Measurements from ENCODE around the gene DGKD. TPM values are rescaled to one million over a fixed set of nuclear protein-coding genes. Genes with fewer than 3 reads are reported as not detected.

Gene DGKD
- total RNA-seq, 1 experiment from 2014 or later = 52.0 TPM

DNA sequence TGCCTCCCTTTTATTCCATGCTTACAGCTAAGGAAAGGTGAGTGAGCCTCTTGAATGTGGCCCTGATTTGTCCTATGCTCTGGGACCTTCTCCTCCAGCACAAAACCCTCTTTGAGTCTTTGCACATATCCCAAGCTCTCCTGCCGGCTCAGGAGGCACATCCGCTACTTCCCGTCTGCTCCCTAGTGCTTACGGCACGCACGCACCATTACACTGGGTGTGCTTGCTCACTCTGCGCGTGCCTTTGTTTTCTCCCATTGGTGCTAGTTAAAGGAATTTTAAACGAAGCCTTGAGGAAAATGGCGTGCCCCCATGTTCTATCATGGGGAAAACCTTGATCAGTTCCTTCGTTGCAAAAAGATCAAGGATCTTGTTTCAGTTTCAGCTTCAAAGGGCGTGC lies 7.9 kb upstream of the DGKD start:
- no peak overlapping the region for H3K4me2 ChIP-seq (ENCODE audit: low read length)
- no peak for ATAC-seq

More for the DNA sequence above, 7.9 kb upstream of the DGKD start:
- ChIA-PET POLR2A (no interaction called here), CTCF (no interaction called here), RAD21 (ENCODE audit: low non-redundant PET in 1 of 2, low total read pairs in 2 of 2, uncharacterized antibody in 2 of 2, unreplicated experiment in 2 of 2) (no interaction called here)
- no TSS peak for BruUV-seq (replicated peaks)
- no peaks in the 10 kb centered on the region for H3K36me3 ChIP-seq (ENCODE audit: control insufficient read depth in 1 of 2, insufficient read depth in 2 of 2, low read length in 2 of 2)
- no peak overlapping the region for H3K27ac ChIP-seq (ENCODE audit: low read depth, low read length)
- H3K4me3 ChIP-seq (replicated peaks in 1 of 2; ENCODE audit: low read depth in 1 of 2, low read length in 2 of 2) = no peak overlapping the region
- H3K9me3 ChIP-seq (ENCODE audit: control insufficient read depth in 1 of 2, insufficient read depth in 1 of 2, low read depth in 1 of 2, low read length in 2 of 2) = no peaks in the 10 kb centered on the region
- H3K9me2 ChIP-seq (ENCODE audit: insufficient read depth) = no peaks in the 10 kb centered on the region
- no peak for DNase-seq (ENCODE audit: low read depth, low spot score)
- no peak overlapping the region for H2AFZ ChIP-seq (ENCODE audit: low read depth, low read length, poor library complexity, severe bottlenecking)
- peaks cover 19 to 27% of the 10 kb centered on the region in 2 experiments for H3K4me1 ChIP-seq (ENCODE audit: control insufficient read depth in 1 of 2, insufficient read depth in 2 of 2, low read length in 2 of 2)
- no peaks in the 10 kb centered on the region for H4K20me1 ChIP-seq (ENCODE audit: insufficient read depth)
- no peak overlapping the region for H3K9ac ChIP-seq (ENCODE audit: low read length)
- intact Hi-C loops (cut with micrococcal nuclease) = no loop called here
- no peaks in the 10 kb centered on the region for H3K27me3 ChIP-seq (ENCODE audit: insufficient read depth, low read length)
- TF ChIP-seq SRF (IDR thresholded peaks at IDR 0.05; ENCODE audit: low read depth) (no peak), FOSL1 (IDR thresholded peaks at IDR 0.05; ENCODE audit: low read depth) (no peak), EZH2 (IDR thresholded peaks at IDR 0.05) (no peak), CBX3 (IDR thresholded peaks at IDR 0.05; ENCODE audit: low read depth) (no peak), TCF7L2 (IDR thresholded peaks at IDR 0.05; ENCODE audit: borderline replicate concordance, extremely low read depth, insufficient read depth, insufficient read length) (no peak), EGR1 (IDR thresholded peaks at IDR 0.05; ENCODE audit: low read depth) (no peak), SIN3A (IDR thresholded peaks at IDR 0.05; ENCODE audit: low read depth) (no peak), JUND (IDR thresholded peaks at IDR 0.05) (no peak), ZNF274 (IDR thresholded peaks at IDR 0.05; ENCODE audit: low read depth, low read length) (no peak), RAD21 (IDR thresholded peaks at IDR 0.05; ENCODE audit: low read depth) (no peak), CEBPB (IDR thresholded peaks at IDR 0.05; ENCODE audit: low read depth) (no peak), YY1 (IDR thresholded peaks at IDR 0.05; ENCODE audit: extremely low read depth, insufficient replicate concordance, low read depth, low read length) (no peak), ZFX (IDR thresholded peaks at IDR 0.05) (no peak), SP1 (IDR thresholded peaks at IDR 0.05; ENCODE audit: low read depth) (no peak), POLR2A (IDR thresholded peaks at IDR 0.05; ENCODE audit: borderline replicate concordance, extremely low read depth, insufficient read depth, insufficient read length) (no peak), POLR2AphosphoS5 (IDR thresholded peaks at IDR 0.05; ENCODE audit: low read depth, low read length) (no peak)
- TF ChIP-seq, protein P1, sequence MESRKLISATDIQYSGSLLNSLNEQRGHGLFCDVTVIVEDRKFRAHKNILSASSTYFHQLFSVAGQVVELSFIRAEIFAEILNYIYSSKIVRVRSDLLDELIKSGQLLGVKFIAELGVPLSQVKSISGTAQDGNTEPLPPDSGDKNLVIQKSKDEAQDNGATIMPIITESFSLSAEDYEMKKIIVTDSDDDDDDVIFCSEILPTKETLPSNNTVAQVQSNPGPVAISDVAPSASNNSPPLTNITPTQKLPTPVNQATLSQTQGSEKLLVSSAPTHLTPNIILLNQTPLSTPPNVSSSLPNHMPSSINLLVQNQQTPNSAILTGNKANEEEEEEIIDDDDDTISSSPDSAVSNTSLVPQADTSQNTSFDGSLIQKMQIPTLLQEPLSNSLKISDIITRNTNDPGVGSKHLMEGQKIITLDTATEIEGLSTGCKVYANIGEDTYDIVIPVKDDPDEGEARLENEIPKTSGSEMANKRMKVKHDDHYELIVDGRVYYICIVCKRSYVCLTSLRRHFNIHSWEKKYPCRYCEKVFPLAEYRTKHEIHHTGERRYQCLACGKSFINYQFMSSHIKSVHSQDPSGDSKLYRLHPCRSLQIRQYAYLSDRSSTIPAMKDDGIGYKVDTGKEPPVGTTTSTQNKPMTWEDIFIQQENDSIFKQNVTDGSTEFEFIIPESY (IDR thresholded peaks at IDR 0.05; ENCODE audit: extremely low read depth, insufficient replicate concordance, low read length) = no peak
- TF ChIP-seq, protein P2, sequence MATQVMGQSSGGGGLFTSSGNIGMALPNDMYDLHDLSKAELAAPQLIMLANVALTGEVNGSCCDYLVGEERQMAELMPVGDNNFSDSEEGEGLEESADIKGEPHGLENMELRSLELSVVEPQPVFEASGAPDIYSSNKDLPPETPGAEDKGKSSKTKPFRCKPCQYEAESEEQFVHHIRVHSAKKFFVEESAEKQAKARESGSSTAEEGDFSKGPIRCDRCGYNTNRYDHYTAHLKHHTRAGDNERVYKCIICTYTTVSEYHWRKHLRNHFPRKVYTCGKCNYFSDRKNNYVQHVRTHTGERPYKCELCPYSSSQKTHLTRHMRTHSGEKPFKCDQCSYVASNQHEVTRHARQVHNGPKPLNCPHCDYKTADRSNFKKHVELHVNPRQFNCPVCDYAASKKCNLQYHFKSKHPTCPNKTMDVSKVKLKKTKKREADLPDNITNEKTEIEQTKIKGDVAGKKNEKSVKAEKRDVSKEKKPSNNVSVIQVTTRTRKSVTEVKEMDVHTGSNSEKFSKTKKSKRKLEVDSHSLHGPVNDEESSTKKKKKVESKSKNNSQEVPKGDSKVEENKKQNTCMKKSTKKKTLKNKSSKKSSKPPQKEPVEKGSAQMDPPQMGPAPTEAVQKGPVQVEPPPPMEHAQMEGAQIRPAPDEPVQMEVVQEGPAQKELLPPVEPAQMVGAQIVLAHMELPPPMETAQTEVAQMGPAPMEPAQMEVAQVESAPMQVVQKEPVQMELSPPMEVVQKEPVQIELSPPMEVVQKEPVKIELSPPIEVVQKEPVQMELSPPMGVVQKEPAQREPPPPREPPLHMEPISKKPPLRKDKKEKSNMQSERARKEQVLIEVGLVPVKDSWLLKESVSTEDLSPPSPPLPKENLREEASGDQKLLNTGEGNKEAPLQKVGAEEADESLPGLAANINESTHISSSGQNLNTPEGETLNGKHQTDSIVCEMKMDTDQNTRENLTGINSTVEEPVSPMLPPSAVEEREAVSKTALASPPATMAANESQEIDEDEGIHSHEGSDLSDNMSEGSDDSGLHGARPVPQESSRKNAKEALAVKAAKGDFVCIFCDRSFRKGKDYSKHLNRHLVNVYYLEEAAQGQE (IDR thresholded peaks at IDR 0.05; ENCODE audit: low read depth) = no peak
- TF ChIP-seq, protein P3, sequence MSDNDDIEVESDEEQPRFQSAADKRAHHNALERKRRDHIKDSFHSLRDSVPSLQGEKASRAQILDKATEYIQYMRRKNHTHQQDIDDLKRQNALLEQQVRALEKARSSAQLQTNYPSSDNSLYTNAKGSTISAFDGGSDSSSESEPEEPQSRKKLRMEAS (IDR thresholded peaks at IDR 0.05) = no peak
- H3K79me2 ChIP-seq (ENCODE audit: insufficient read depth, low read length) = no peaks in the 10 kb centered on the region
